HEK293 (cell line): ENCODE measurements around the gene SMIM10L1.

ENCODE experiments used
- CTCF ChIA-PET: fragments of 350-600 bp; formaldehyde crosslinking; extraction: SDS; loops from one replicate; lab custom pipeline; 2021; ENCODE audit warnings: antibody characterized with exemption; lab: Yijun Ruan, JAX
- POLR2A ChIA-PET: fragments of 300-600 bp; formaldehyde crosslinking; extraction: SDS; loops from one replicate; lab custom pipeline; 2020; ENCODE audit warnings: antibody characterized with exemption, inconsistent platforms; lab: Yijun Ruan, JAX
- H3K27ac ChIP-seq: fragments of 200-500 bp; sonication (Bioruptor generic); 2 replicates; pipeline ENCODE4 v1.5.1; 2014; ENCODE audit warnings: low read depth, low read length, control low read depth, inconsistent platforms; ENCODE audit errors: extremely low read depth
- H3K36me3 ChIP-seq, 2 experiments: fragments of 200-500 bp in 1 of 2; sonication (Bioruptor generic) in 1 of 2; 1 replicate in 1 of 2; 2 replicates in 1 of 2; pipeline ENCODE4 v1.5.1; 2014 to 2017; ENCODE audit warnings: inconsistent platforms in 2 of 2, low read length in 2 of 2; ENCODE audit not compliant: control insufficient read depth in 2 of 2, insufficient read depth in 1 of 2
- H3K4me1 ChIP-seq: fragments of 200-500 bp; sonication (Bioruptor generic); 2 replicates; pipeline ENCODE4 v1.5.1; 2014; ENCODE audit warnings: mild to moderate bottlenecking, low read length, inconsistent platforms; ENCODE audit not compliant: control insufficient read depth, insufficient read depth
- H3K4me3 ChIP-seq: 2 replicates; pipeline ENCODE4 v1.5.1; 2011; ENCODE audit warnings: low read depth, mild to moderate bottlenecking, control low read depth, low read length, moderate library complexity
- H3K9me3 ChIP-seq: fragments of 200-500 bp; sonication (Bioruptor generic); 2 replicates; pipeline ENCODE4 v1.5.1; 2014; ENCODE audit warnings: low read depth, low read length, inconsistent platforms; ENCODE audit not compliant: control insufficient read depth, insufficient read depth
- BCL11B ChIP-seq: fragments of 450-650 bp; formaldehyde crosslinking; IDR thresholded peaks from 2 replicates; pipeline ENCODE4 v1.5.1; 2016; ENCODE audit warnings: low read depth, missing biosample characterization, missing genetic modification characterization
- BCL6B ChIP-seq: fragments of 450-650 bp; formaldehyde crosslinking; IDR thresholded peaks from 2 replicates; pipeline ENCODE4 v1.5.1; 2017; ENCODE audit warnings: missing biosample characterization, missing genetic modification characterization
- GLIS1 ChIP-seq: fragments of 450-650 bp; formaldehyde crosslinking; IDR thresholded peaks from 2 replicates; pipeline ENCODE4 v1.5.1; 2016; ENCODE audit warnings: missing biosample characterization, missing genetic modification characterization
- HOXD13 ChIP-seq: sonication (generic); formaldehyde crosslinking; IDR thresholded peaks from 2 replicates; pipeline ENCODE4 v1.8.0; 2022; ENCODE audit warnings: missing genetic modification reagents, borderline replicate concordance
- KLF16 ChIP-seq: fragments of 450-650 bp; formaldehyde crosslinking; IDR thresholded peaks from 2 replicates; pipeline ENCODE4 v1.5.1; 2017; ENCODE audit warnings: missing biosample characterization, missing genetic modification characterization
- OVOL3 ChIP-seq: fragments of 450-650 bp; formaldehyde crosslinking; IDR thresholded peaks from 2 replicates; pipeline ENCODE4 v1.5.1; 2016; ENCODE audit warnings: missing biosample characterization, missing genetic modification characterization
- RBAK ChIP-seq: fragments of 450-650 bp; formaldehyde crosslinking; IDR thresholded peaks from 2 replicates; pipeline ENCODE4 v1.5.1; 2016; ENCODE audit warnings: missing biosample characterization, missing genetic modification characterization
- TRIM28 ChIP-seq: IDR thresholded peaks from 2 replicates; pipeline ENCODE4 v1.6.1; 2011; ENCODE audit warnings: low read length, control low read depth, borderline replicate concordance
- ZNF112 ChIP-seq: fragments of 450-650 bp; formaldehyde crosslinking; IDR thresholded peaks from 2 replicates; pipeline ENCODE4 v1.5.0; 2017; ENCODE audit warnings: missing biosample characterization, missing genetic modification characterization
- ZNF350 ChIP-seq: fragments of 450-650 bp; formaldehyde crosslinking; IDR thresholded peaks from 2 replicates; pipeline ENCODE4 v1.5.0; 2017; ENCODE audit warnings: missing biosample characterization, mild to moderate bottlenecking, missing genetic modification characterization
- ZNF366 ChIP-seq: fragments of 450-650 bp; formaldehyde crosslinking; conservative IDR thresholded peaks from 2 replicates; pipeline ENCODE4 v1.5.1; 2016; ENCODE audit warnings: missing biosample characterization, missing genetic modification characterization
- ZNF48 ChIP-seq: fragments of 450-650 bp; formaldehyde crosslinking; IDR thresholded peaks from 2 replicates; pipeline ENCODE4 v1.5.1; 2016; ENCODE audit warnings: missing biosample characterization, missing genetic modification characterization
- ZNF544 ChIP-seq: fragments of 450-650 bp; formaldehyde crosslinking; IDR thresholded peaks from 2 replicates; pipeline ENCODE4 v1.5.0; 2017; ENCODE audit warnings: missing biosample characterization, missing genetic modification characterization
- ZNF660 ChIP-seq: fragments of 450-650 bp; IDR thresholded peaks from 2 replicates; pipeline ENCODE4 v1.5.1; 2018; ENCODE audit warnings: missing biosample characterization, mild to moderate bottlenecking, missing genetic modification characterization
- ZNF768 ChIP-seq: fragments of 450-650 bp; formaldehyde crosslinking; IDR thresholded peaks from 2 replicates; pipeline ENCODE4 v1.5.1; 2018; ENCODE audit warnings: missing biosample characterization, mild to moderate bottlenecking, missing genetic modification characterization
- ZNF792 ChIP-seq: fragments of 450-650 bp; formaldehyde crosslinking; IDR thresholded peaks from 2 replicates; pipeline ENCODE4 v1.5.1; 2016; ENCODE audit warnings: missing biosample characterization, missing genetic modification characterization
- ZSCAN23 ChIP-seq: fragments of 450-650 bp; formaldehyde crosslinking; IDR thresholded peaks from 2 replicates; pipeline ENCODE4 v1.5.1; 2016; ENCODE audit warnings: missing biosample characterization, missing genetic modification characterization
- TF ChIP-seq, protein P1 (sequence below): fragments of 450-650 bp; formaldehyde crosslinking; conservative IDR thresholded peaks from 2 replicates; pipeline ENCODE4 v1.5.1; 2016; ENCODE audit warnings: low read depth, missing biosample characterization, missing genetic modification characterization
- TF ChIP-seq, protein P2 (sequence below): fragments of 450-650 bp; formaldehyde crosslinking; IDR thresholded peaks from 2 replicates; pipeline ENCODE4 v1.5.1; 2016; ENCODE audit warnings: missing biosample characterization, missing genetic modification characterization
- TF ChIP-seq, protein P3 (sequence below): fragments of 450-650 bp; formaldehyde crosslinking; IDR thresholded peaks from 2 replicates; pipeline ENCODE4 v1.5.1; 2016; ENCODE audit warnings: missing biosample characterization, missing genetic modification characterization, low read depth

The SMIM10L1 gene

GRCh38 chr12:11174022-11174421, 3.0 kb downstream of the SMIM10L1 start (continued):
- TF ChIP-seq, protein P1, sequence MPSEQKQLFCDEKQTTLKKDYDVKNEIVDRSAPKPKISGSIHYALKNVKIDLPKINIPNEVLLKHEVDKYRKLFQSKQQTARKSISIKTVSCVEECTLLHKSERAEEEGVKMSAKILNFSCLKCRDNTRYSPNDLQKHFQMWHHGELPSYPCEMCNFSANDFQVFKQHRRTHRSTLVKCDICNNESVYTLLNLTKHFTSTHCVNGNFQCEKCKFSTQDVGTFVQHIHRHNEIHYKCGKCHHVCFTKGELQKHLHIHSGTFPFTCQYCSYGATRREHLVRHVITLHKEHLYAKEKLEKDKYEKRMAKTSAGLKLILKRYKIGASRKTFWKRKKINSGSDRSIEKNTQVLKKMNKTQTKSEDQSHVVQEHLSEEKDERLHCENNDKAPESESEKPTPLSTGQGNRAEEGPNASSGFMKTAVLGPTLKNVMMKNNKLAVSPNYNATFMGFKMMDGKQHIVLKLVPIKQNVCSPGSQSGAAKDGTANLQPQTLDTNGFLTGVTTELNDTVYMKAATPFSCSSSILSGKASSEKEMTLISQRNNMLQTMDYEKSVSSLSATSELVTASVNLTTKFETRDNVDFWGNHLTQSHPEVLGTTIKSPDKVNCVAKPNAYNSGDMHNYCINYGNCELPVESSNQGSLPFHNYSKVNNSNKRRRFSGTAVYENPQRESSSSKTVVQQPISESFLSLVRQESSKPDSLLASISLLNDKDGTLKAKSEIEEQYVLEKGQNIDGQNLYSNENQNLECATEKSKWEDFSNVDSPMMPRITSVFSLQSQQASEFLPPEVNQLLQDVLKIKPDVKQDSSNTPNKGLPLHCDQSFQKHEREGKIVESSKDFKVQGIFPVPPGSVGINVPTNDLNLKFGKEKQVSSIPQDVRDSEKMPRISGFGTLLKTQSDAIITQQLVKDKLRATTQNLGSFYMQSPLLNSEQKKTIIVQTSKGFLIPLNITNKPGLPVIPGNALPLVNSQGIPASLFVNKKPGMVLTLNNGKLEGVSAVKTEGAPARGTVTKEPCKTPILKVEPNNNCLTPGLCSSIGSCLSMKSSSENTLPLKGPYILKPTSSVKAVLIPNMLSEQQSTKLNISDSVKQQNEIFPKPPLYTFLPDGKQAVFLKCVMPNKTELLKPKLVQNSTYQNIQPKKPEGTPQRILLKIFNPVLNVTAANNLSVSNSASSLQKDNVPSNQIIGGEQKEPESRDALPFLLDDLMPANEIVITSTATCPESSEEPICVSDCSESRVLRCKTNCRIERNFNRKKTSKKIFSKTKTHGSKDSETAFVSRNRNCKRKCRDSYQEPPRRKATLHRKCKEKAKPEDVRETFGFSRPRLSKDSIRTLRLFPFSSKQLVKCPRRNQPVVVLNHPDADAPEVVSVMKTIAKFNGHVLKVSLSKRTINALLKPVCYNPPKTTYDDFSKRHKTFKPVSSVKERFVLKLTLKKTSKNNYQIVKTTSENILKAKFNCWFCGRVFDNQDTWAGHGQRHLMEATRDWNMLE (tag by site-specific recombination), result peak; percentile 30; the same call in 1 of the 2 replicates
- TF ChIP-seq ZNF350 (tag by site-specific recombination) (0 out of 2 replicates have a peak, but pooled peaks have one; percentile 29), HOXD13 (CRISPR knock-in tag) (no peak), GLIS1 (tag by site-specific recombination) (no peak), ZNF366 (tag by site-specific recombination) (peak; percentile 62), BCL6B (tag by site-specific recombination) (peak; percentile 51; the same call in 1 of the 2 replicates)
- TF ChIP-seq, protein P2, sequence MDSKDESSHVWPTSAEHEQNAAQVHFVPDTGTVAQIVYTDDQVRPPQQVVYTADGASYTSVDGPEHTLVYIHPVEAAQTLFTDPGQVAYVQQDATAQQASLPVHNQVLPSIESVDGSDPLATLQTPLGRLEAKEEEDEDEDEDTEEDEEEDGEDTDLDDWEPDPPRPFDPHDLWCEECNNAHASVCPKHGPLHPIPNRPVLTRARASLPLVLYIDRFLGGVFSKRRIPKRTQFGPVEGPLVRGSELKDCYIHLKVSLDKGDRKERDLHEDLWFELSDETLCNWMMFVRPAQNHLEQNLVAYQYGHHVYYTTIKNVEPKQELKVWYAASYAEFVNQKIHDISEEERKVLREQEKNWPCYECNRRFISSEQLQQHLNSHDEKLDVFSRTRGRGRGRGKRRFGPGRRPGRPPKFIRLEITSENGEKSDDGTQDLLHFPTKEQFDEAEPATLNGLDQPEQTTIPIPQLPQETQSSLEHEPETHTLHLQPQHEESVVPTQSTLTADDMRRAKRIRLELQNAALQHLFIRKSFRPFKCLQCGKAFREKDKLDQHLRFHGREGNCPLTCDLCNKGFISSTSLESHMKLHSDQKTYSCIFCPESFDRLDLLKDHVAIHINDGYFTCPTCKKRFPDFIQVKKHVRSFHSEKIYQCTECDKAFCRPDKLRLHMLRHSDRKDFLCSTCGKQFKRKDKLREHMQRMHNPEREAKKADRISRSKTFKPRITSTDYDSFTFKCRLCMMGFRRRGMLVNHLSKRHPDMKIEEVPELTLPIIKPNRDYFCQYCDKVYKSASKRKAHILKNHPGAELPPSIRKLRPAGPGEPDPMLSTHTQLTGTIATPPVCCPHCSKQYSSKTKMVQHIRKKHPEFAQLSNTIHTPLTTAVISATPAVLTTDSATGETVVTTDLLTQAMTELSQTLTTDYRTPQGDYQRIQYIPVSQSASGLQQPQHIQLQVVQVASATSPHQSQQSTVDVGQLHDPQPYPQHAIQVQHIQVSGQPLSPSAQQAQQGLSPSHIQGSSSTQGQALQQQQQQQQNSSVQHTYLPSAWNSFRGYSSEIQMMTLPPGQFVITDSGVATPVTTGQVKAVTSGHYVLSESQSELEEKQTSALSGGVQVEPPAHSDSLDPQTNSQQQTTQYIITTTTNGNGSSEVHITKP (tag by site-specific recombination), result peak; percentile 28; the same call in 1 of the 2 replicates
- TF ChIP-seq, all 188 proteins: peak for 13

GRCh38 chr12:11178250-11178649, 7.3 kb downstream of the SMIM10L1 start:
- peaks cover 11% of the 10 kb centered on the region for H3K4me1 ChIP-seq
- H3K27ac ChIP-seq, result no peak overlapping the region
- TF ChIP-seq BCL11B (no peak), KLF16 (tag by site-specific recombination) (no peak), OVOL3 (no peak), ZNF112 (tag by site-specific recombination) (no peak), ZNF660 (tag by site-specific recombination) (no peak), ZNF768 (no peak)
- CTCF ChIA-PET, result no interaction called here
- POLR2A ChIA-PET, result no interaction called here
- no peak overlapping the region for H3K4me3 ChIP-seq
- H3K9me3 ChIP-seq, result no peaks in the 10 kb centered on the region
- H3K36me3 ChIP-seq, result no peaks in the 10 kb centered on the region; a peak in 1 of 3 replicates

DNA sequence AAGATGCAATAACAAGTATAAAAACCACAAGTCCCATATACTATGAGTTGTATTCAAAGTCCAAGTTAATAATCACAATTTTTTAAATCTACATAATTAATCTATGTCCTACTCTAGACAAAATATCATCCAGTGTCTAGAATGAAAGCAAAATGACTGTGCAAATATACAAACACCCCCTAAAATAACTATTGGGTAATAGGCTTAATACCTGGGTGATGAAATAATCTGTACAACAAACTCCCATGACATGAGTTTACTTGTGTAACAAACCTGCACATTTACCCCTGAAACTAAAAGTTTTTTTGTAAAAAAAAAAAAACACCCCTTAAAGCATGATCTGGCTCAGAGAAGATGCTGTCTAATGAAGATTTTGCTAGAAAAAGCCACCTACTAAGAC, 11.5 kb downstream of the SMIM10L1 start:
- no peaks in the 10 kb centered on the region for H3K9me3 ChIP-seq
- no peak overlapping the region for H3K4me3 ChIP-seq
- ChIA-PET CTCF (no interaction called here), POLR2A (interaction anchor here (0.7 to 1.2 kb wide), 2 partner anchors 11 kb away, joined by 3 to 6 read pairs; partner anchors contain the start of gene SMIM10L1)
- peaks cover 6% of the 10 kb centered on the region; the same call in 1 of the 2 replicates for H3K4me1 ChIP-seq
- H3K36me3 ChIP-seq, result no peaks in the 10 kb centered on the region
- H3K27ac ChIP-seq, result no peak overlapping the region
- TF ChIP-seq RBAK (tag by site-specific recombination), result no peak
- TF ChIP-seq, protein P3, sequence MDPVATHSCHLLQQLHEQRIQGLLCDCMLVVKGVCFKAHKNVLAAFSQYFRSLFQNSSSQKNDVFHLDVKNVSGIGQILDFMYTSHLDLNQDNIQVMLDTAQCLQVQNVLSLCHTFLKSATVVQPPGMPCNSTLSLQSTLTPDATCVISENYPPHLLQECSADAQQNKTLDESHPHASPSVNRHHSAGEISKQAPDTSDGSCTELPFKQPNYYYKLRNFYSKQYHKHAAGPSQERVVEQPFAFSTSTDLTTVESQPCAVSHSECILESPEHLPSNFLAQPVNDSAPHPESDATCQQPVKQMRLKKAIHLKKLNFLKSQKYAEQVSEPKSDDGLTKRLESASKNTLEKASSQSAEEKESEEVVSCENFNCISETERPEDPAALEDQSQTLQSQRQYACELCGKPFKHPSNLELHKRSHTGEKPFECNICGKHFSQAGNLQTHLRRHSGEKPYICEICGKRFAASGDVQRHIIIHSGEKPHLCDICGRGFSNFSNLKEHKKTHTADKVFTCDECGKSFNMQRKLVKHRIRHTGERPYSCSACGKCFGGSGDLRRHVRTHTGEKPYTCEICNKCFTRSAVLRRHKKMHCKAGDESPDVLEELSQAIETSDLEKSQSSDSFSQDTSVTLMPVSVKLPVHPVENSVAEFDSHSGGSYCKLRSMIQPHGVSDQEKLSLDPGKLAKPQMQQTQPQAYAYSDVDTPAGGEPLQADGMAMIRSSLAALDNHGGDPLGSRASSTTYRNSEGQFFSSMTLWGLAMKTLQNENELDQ (tag by site-specific recombination), result no peak
- no peak for TF ChIP-seq ZNF48 (tag by site-specific recombination)
- no peak for TF ChIP-seq TRIM28
- TF ChIP-seq BCL11B, result no peak
- TF ChIP-seq ZSCAN23, result no peak
- TF ChIP-seq ZNF544 (tag by site-specific recombination), result no peak
- TF ChIP-seq ZNF792 (tag by site-specific recombination), result no peak
